Kidney (tissue), 14 donors: ENCODE data around the gene TMEM238L. TPM values are rescaled to one million over a fixed set of nuclear protein-coding genes. Genes with fewer than 3 reads are reported as not detected.

ENCODE experiments used
- DNase-seq, 5 donors: peaks; one replicate each; pipeline ENCODE4 v3.0.0-alpha.2; 2013 to 2020
- FAIRE-seq: peaks from 2 replicates; lab custom pipeline; 2012; peaks lifted over from hg19 to GRCh38; lab: Jason Lieb, UNC
- H3K27ac ChIP-seq, 2 donors: one replicate each; pipeline ENCODE4 v1.7.0; 2013; ENCODE audit warnings: low read depth in 2 of 2, low read length in 2 of 2, inconsistent platforms in 1 of 2
- H3K27me3 ChIP-seq: one replicate; pipeline ENCODE4 v1.7.1; 2013; ENCODE audit warnings: low read length, inconsistent platforms; ENCODE audit not compliant: control insufficient read depth, insufficient read depth
- H3K36me3 ChIP-seq, 3 donors: one replicate each; pipeline versions ENCODE4 v1.7.0 to v1.7.1; 2013; ENCODE audit warnings: low read length in 3 of 3, control low read depth in 1 of 3, inconsistent platforms in 1 of 3; ENCODE audit not compliant: insufficient read depth in 3 of 3, control insufficient read depth in 2 of 3
- H3K4me1 ChIP-seq, 3 donors: one replicate each; pipeline versions ENCODE4 v1.7.0 to v1.7.1; 2013; ENCODE audit warnings: low read length in 3 of 3, inconsistent platforms in 1 of 3, low read depth in 1 of 3; ENCODE audit not compliant: control insufficient read depth in 2 of 3, insufficient read depth in 2 of 3
- H3K4me3 ChIP-seq, 3 donors: one replicate each; pipeline versions ENCODE4 v1.7.0 to v1.8.1; 2013; ENCODE audit warnings: low read length in 3 of 3, control low read depth in 1 of 3, inconsistent platforms in 1 of 3
- H3K9ac ChIP-seq, 3 donors: one replicate each; pipeline versions ENCODE4 v1.7.0 to v1.7.1; 2013; ENCODE audit warnings: low read length in 3 of 3, control low read depth in 1 of 3, inconsistent platforms in 1 of 3
- H3K9me3 ChIP-seq, 3 donors: one replicate each; pipeline versions ENCODE4 v1.7.0 to v1.7.1; 2013; ENCODE audit warnings: low read length in 3 of 3, control low read depth in 1 of 3, inconsistent platforms in 1 of 3; ENCODE audit not compliant: control insufficient read depth in 2 of 3, insufficient read depth in 1 of 3
- CTCF ChIP-seq: IDR thresholded peaks from 3 replicates; pipeline ENCODE4 v1.5.1; 2012; ENCODE audit warnings: mild to moderate bottlenecking, moderate library complexity, borderline replicate concordance; ENCODE audit not compliant: insufficient read depth; ENCODE audit errors: extremely low read depth
- intact Hi-C: fragments of 100-400 bp; cut with DNase I; formaldehyde crosslinking; loops from one replicate; pipeline ENCODE4 v1.11.1; 2022
- polyA plus RNA-seq: library from polyadenylated mRNA; stranded (reverse); fragments of 350-450 nt; fragmentation: Illumina TruSeq; extraction: RNeasy Lipid Tissue Mini Kit (QIAGEN cat#74804); gene quantifications from one replicate; pipeline ENCODE4 v1.2.3, GENCODE V29; 2014; ENCODE audit warnings: low read depth, low replicate concordance; ENCODE audit not compliant: insufficient read depth
- total RNA-seq: library from RNA; stranded (reverse); fragmentation: NEBNext Ultra II Directional; extraction: Animal tissue kit (Norgen Biotek cat#: 25700); gene quantifications from one replicate; pipeline ENCODE4 v1.2.1, GENCODE V29; 2021
- donor health status: control.
- donor health status: control.
- donor health status: control.
- donor health status: control.
- donor health status: control.
- donor health status: DM: yes; HTN: yes; CAD: no.
- donor health status: Normal renal cell carcinoma (clear cell type).

Gene TMEM238L
- total and polyA plus RNA-seq, 2 donors from 2014 or later, result 0.47 to 3.2 TPM

GRCh38 chr17:10754861-10755591, 48.9 kb downstream of the TMEM238L start:
- no peak overlapping the region for H3K4me3 ChIP-seq
- no peaks in the 10 kb centered on the region for H3K27me3 ChIP-seq
- no peak overlapping the region for H3K9ac ChIP-seq
- intact Hi-C loops, result no loop called here
- no peak overlapping the region for H3K27ac ChIP-seq
- FAIRE-seq, result no peak
- no peak for TF ChIP-seq CTCF
- H3K4me1 ChIP-seq, result no peaks in the 10 kb centered on the region
- H3K36me3 ChIP-seq, result no peaks in the 10 kb centered on the region
- H3K9me3 ChIP-seq, result no peaks in the 10 kb centered on the region
- DNase-seq, result peak in 1 of 5 donors; percentile 15

GRCh38 chr17:10754109-10754508, 49.8 kb downstream of the TMEM238L start:
- Histone ChIP-seq H3K27ac (no peak overlapping the region), H3K4me3 (no peak overlapping the region), H3K9me3 (no peaks in the 10 kb centered on the region), H3K36me3 (no peaks in the 10 kb centered on the region), H3K9ac (no peak overlapping the region), H3K27me3 (no peaks in the 10 kb centered on the region), H3K4me1 (no peaks in the 10 kb centered on the region)
- intact Hi-C loops, result no loop called here
- FAIRE-seq, result no peak
- peak in 1 of 5 donors; percentile 25 for DNase-seq
- no peak for TF ChIP-seq CTCF

GRCh38 chr17:10752696-10753095, 51.2 kb downstream of the TMEM238L start:
- Histone ChIP-seq H3K27ac (no peak overlapping the region), H3K9ac (no peak overlapping the region), H3K4me3 (no peak overlapping the region), H3K36me3 (no peaks in the 10 kb centered on the region), H3K27me3 (no peaks in the 10 kb centered on the region), H3K9me3 (no peaks in the 10 kb centered on the region), H3K4me1 (no peaks in the 10 kb centered on the region)
- intact Hi-C loops, result no loop called here
- FAIRE-seq (no peak), DNase-seq (no peak)
- no peak for TF ChIP-seq CTCF
